Lower leg skin (tissue), 4 donors: ENCODE results near the gene PIK3R1. TPM values are rescaled to one million over a fixed set of nuclear protein-coding genes. Genes with fewer than 3 reads are reported as not detected.
A peak's percentile ranks its signal among the peaks of the same experiment; 100 is the strongest.

Experiments used
- DNase-seq, 2 donors: peaks; one replicate each; pipeline ENCODE4 v3.0.0-alpha.2; 2019; ENCODE audit warnings: low spot score in 2 of 2
- H3K4me3 ChIP-seq: fragments of 200-600 bp; sonication (generic); 2 replicates; pipeline ENCODE4 v1.5.1; 2017; ENCODE audit warnings: mild to moderate bottlenecking, low read depth; ENCODE audit not compliant: poor library complexity, severe bottlenecking
- POLR2A ChIP-seq, 2 donors: fragments of 450-650 bp; IDR thresholded peaks; one replicate each; pipeline ENCODE4 v1.6.1; 2016 to 2017; ENCODE audit warnings: antibody characterized with exemption in 2 of 2, mild to moderate bottlenecking in 1 of 2, moderate library complexity in 1 of 2
- WGBS, 2 donors: methylation state at CpG; one replicate each; pipeline ENCODE4 v1.1.5; 2018; 5-methylcytosine and 5-hydroxymethylcytosine counted together
- intact Hi-C: fragments of 100-400 bp; cut with DNase I; formaldehyde crosslinking; loops from one replicate; pipeline ENCODE4 v1.15.0; 2023; ENCODE audit warnings: low total_unique reads
- total RNA-seq, 4 donors: library from RNA; depleted of rRNA; stranded (reverse); fragments of >200 nt; gene quantifications; one replicate each; pipeline ENCODE4 v1.1.0, GENCODE V29; 2016
- TF ChIP-seq, protein P1 (sequence below), 3 donors: fragments of 450-650 bp; IDR thresholded peaks; one replicate each; pipeline ENCODE4 v1.5.1; 2016; ENCODE audit warnings: antibody characterized with exemption in 3 of 3, mild to moderate bottlenecking in 3 of 3, moderate library complexity in 2 of 3

Gene PIK3R1
- total RNA-seq, 4 donors from 2014 or later = 102 to 245 (median 137) TPM

DNA sequence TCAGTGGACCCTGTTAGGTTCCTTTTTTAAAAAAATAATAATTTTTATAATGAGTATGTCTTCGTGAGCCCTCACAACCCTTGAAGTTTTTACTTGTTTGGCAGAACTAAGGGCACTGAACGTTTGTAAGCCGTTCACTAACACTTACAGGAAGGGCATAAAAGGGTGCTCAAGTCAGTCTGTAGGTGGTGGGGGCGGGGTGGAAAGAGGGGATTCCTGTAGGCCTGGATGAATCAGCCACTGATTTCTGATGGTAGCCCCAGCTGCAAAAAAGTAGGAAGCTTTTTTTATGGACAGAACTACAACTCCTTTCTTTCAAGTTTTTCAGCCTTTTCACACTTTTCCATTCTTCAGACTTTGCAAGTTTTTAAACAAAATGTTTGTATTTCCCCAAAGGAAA lies 35.8 kb downstream of the PIK3R1 start:
- 19 to 25% methylated on average over 4 of the region's 4 CpGs for WGBS, 2 donors
- TF ChIP-seq POLR2A (IDR thresholded peaks at IDR 0.05) = no peak
- TF ChIP-seq, protein P1, sequence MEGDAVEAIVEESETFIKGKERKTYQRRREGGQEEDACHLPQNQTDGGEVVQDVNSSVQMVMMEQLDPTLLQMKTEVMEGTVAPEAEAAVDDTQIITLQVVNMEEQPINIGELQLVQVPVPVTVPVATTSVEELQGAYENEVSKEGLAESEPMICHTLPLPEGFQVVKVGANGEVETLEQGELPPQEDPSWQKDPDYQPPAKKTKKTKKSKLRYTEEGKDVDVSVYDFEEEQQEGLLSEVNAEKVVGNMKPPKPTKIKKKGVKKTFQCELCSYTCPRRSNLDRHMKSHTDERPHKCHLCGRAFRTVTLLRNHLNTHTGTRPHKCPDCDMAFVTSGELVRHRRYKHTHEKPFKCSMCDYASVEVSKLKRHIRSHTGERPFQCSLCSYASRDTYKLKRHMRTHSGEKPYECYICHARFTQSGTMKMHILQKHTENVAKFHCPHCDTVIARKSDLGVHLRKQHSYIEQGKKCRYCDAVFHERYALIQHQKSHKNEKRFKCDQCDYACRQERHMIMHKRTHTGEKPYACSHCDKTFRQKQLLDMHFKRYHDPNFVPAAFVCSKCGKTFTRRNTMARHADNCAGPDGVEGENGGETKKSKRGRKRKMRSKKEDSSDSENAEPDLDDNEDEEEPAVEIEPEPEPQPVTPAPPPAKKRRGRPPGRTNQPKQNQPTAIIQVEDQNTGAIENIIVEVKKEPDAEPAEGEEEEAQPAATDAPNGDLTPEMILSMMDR (IDR thresholded peaks at IDR 0.05) = no peak
- no peak overlapping the region for H3K4me3 ChIP-seq
- no peak for DNase-seq
- intact Hi-C loops = no loop called here

DNA sequence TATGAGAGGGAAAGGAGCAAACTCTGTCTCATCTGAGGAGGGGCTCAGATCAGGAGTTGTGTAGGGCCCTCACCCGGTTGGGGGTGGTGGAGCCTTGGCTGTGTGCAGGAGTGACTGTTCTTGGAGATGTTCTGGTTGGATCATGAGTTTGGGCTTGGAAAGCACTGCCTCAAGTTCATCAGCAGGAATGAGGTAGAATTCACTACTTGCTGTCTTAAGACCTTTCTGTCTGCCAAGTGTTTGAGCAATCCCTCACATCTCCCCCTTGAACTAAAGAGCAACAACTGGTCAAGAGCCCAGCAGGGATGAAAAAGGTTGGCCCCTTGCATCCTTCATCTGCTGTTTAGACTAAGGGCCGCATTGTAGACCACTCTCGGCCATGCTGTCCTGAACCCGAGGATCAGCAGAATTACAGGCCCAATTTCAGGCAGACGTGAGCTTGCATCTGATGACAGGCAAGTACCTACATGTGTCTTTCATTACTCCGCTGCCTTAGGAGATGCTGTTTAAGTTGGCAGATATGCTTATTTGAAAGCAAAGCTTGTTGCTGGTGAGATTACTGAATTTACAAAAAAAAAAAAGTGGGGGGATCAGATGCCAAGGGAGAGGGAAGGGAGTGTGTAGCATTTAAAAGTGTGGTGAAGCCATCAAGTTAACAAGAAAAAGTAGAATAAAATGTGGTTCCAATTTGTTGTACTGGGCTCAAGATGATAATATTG lies 36.4 kb downstream of the PIK3R1 start:
- no peak overlapping the region for H3K4me3 ChIP-seq
- intact Hi-C loops = no loop called here
- TF ChIP-seq POLR2A (IDR thresholded peaks at IDR 0.05) = no peak
- TF ChIP-seq, protein P1 (IDR thresholded peaks at IDR 0.05) = no peak
- peak; percentile 80 to 93 for DNase-seq
- WGBS, 2 donors = 11 to 28% methylated on average over 6 of the region's 6 CpGs

DNA sequence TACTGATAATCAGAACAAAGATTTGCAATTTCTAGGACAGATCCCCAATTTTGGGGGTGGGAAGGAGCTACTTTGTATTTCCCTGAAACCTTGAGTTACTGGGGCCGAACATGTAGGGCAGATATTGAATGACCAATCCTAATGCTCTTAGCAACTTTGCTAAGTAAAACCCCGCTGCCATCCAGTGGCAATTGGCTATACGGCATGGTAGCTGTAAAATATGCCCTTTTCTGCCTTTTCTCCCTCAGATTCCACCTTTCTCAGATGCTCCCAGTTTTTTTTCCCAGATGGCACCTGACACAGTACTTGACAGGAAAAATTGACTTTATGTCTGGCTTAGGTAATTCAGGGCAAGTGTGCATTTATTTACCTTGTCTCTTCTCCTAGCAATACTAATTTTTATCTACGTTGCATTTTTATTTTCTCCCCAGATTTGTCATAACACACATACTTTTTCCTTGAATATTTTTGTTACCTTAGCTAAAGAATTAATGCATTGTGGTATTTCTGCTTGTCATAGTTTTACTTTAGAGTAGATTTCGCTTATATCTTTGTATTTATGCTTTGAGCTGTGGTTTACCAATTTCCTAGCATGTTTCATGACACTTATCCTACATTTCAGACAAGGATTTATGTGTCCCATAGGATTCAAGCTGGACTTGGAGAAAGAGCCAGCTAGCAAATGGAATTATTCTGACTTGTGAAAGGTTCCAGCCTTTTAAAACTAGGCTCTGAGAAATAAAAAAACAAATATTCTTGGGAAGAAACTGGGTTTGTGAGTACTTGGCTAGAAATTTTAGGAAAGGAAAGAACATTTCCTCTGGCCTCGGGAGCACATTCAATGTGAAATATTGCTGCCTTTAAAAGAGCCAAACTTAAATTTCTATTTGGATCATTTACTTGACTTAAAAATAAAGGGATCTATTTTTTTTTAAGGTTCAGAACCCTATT lies 37.4 kb downstream of the PIK3R1 start:
- DNase-seq = peak in 1 of 2 donors; percentile 62
- intact Hi-C loops = no loop called here
- 32 to 36% methylated on average over 6 of the region's 6 CpGs for WGBS, 2 donors
- no peak overlapping the region for H3K4me3 ChIP-seq
- TF ChIP-seq POLR2A (IDR thresholded peaks at IDR 0.05) = no peak
- TF ChIP-seq, protein P1 (IDR thresholded peaks at IDR 0.05) = peak in 1 of 3 donors; percentile 49

DNA sequence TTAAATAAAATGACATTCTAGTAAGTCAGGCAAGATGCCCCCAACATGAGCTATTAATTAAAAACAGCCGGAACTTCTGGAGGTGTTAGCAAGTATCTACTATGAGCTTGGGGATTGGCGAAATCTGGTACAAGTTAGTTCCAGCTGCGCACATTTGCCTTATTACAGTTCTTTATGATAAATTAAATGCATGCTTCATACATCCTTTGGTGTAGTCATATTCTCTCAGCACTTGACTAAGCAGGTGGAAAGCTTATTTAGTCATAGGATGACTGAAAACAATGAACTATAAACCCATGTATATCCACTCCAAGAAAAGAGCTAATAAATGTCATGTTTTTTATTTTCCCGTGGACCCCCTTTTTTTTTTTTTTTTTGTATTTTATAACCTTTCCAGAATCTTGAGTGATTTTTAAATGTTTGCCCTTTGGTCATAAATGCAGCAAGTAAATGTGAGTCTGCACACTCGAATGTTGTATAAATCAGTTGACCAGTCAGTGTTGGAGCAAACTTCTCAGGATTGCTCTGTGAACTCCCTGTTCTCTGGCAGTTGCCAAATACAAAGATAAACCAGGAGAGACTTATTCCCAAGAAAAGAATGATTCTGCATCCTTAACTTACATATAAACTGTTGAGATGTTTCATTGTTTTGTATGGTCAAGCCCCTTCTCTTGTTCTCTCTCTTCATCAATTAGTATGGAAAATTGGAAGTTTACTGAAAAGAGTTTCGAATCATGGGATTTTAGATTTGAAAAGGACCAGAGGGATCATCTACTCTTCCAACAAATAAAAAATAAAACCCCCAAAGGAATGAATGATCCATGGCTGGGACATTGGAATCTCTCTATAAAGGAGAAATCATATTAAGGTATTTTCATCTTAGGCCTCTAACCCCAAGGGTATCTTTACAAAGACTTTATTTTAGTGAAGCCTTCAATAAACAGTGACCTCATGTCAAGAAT lies 38.3 kb downstream of the PIK3R1 start:
- no peak for TF ChIP-seq POLR2A (IDR thresholded peaks at IDR 0.05)
- TF ChIP-seq, protein P1 (IDR thresholded peaks at IDR 0.05) = no peak
- WGBS, 2 donors = 56 to 64% methylated on average over 6 of the region's 6 CpGs
- intact Hi-C loops = no loop called here

DNA sequence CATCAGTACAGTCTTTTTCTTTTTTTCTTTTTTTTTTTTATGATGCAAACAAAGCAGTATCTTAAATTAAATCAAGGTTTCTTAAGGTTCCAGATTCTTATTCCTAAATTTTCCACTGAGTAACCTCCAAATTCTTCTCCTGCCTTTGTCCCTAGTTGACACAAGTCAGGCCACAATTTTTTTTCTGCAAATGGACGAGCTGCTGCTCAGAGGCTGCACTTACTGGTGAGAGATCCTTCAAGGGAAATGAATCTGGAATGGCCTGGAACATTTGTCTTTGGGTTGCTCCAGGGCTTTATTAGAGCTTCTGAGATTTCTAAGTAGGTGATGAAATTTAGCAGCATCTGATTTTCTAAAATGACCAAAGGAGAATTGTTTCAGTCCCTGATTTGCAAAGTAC lies 39.3 kb downstream of the PIK3R1 start:
- DNase-seq = no peak
- 42 to 44% methylated on average over 1 of the region's 1 CpG for WGBS, 2 donors
- intact Hi-C loops = no loop called here
- no peak overlapping the region for H3K4me3 ChIP-seq
- no peak for TF ChIP-seq POLR2A (IDR thresholded peaks at IDR 0.05)
- TF ChIP-seq, protein P1 (IDR thresholded peaks at IDR 0.05) = no peak

More for the DNA sequence above, 38.3 kb downstream of the PIK3R1 start:
- no peak for DNase-seq
- no peak overlapping the region for H3K4me3 ChIP-seq
